ENCODE measurements around the gene MAGEB3. TPM values are rescaled to one million over a fixed set of nuclear protein-coding genes. Genes with fewer than 3 reads are reported as not detected.

Gene MAGEB3
- total RNA-seq, 1 experiment from 2014 or later = not detected

- Histone ChIP-seq H3K9me3 (no peaks in the 10 kb centered on the region), H3K36me3 (no peaks in the 10 kb centered on the region)
- DNase-seq = no peak
Measured at GRCh38 chrX:30259927-30260326, 29.5 kb downstream of the MAGEB3 start.

GRCh38 chrX:30261012-30261411, 30.6 kb downstream of the MAGEB3 start:
- Histone ChIP-seq H3K27me3 (no peaks in the 10 kb centered on the region), H3K36me3 (no peaks in the 10 kb centered on the region), H3K4me3 (no peak overlapping the region), H3K9me3 (no peaks in the 10 kb centered on the region)
- no peak for DNase-seq

More at GRCh38 chrX:30259927-30260326, 29.5 kb downstream of the MAGEB3 start:
- no peak overlapping the region for H3K4me3 ChIP-seq
- no peaks in the 10 kb centered on the region for H3K27me3 ChIP-seq

DNA sequence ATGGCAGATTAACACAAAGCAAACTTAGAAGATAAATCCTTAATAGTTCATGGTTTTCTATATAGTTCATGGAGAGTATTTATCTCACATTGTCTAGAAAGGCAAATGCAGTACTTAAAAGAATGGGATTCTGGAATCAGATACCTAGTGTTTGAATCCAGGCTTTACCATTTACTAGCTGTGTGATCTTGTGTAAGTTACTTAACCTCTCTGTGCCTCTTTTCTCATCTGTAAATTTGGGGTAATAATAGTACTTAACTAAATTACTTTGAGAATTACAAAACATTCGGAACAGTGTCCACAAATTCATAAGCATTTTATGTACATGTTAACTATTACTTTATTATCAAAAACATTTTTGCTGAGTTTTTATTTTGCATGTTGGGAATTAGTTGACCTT, 32.3 kb downstream of the MAGEB3 start:
- Histone ChIP-seq H3K9me3 (no peaks in the 10 kb centered on the region), H3K27me3 (no peaks in the 10 kb centered on the region), H3K4me3 (no peak overlapping the region), H3K36me3 (no peaks in the 10 kb centered on the region)
- no peak for DNase-seq

DNA sequence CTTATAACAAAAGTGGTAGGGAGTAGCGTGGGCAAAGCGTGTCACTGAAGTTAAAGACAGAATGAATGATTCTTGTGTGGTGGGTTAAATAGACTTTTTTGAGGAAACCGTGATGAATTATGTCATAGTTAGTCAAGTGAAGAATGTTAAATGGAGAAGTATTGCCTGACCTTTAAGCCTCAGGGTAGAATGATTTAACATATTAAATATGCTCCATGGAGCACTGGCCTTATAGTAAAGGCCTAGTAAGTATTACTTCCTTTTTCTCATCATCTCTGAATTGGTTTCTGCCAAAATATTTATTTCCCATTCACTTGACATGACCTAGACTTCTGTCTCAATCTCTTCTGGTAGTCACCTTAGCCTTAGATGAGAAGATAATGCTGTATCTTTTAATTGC, 40.2 kb downstream of the MAGEB3 start:
- no peak for DNase-seq
- no peaks in the 10 kb centered on the region for H3K27me3 ChIP-seq
- no peaks in the 10 kb centered on the region for H3K9me3 ChIP-seq
- no peaks in the 10 kb centered on the region for H3K36me3 ChIP-seq
- H3K4me3 ChIP-seq = no peak overlapping the region

DNA sequence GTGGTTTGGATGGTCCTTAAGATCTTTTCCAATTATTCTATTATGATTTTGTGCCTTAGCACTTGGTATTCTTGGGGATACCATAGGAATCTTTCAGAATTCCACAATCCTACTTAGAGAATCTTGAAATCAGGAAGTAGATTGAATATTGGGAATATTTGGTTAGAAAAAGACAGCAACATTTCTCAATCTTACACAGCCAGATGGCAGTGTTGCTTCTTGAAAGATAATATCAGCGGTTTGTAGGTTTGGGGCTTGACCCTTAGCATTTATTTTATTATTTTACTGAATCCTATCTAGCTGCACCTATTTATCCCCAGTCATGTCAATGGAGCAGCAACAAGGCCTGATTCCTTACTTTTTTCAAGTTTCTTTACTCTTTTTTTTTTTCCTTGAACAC, 45.0 kb downstream of the MAGEB3 start:
- Histone ChIP-seq H3K36me3 (no peaks in the 10 kb centered on the region), H3K9me3 (no peaks in the 10 kb centered on the region), H3K4me3 (no peak overlapping the region), H3K27me3 (no peaks in the 10 kb centered on the region)
- no peak for DNase-seq

DNA sequence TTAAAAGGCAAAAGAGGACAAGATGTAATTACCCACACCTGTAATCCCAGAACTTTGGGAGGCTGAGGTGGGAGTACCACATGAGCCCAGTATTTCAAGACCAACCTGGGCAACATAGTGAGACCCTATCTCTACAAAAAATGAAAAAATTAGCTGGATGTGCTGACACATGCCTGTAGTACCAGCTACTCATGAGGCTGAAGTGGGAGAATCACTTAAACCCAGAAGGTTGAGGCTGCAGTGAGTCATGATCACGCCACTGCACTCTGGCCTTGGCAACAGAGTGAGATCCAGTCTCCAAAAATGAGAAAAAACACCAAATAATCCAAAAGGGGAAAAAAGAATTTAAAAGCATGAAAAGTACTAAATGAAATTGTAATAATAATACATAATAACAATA, 47.9 kb downstream of the MAGEB3 start:
- DNase-seq = peak; percentile 33
- Histone ChIP-seq H3K4me3 (no peak overlapping the region), H3K27me3 (no peaks in the 10 kb centered on the region), H3K36me3 (no peaks in the 10 kb centered on the region), H3K9me3 (no peaks in the 10 kb centered on the region)

DNA sequence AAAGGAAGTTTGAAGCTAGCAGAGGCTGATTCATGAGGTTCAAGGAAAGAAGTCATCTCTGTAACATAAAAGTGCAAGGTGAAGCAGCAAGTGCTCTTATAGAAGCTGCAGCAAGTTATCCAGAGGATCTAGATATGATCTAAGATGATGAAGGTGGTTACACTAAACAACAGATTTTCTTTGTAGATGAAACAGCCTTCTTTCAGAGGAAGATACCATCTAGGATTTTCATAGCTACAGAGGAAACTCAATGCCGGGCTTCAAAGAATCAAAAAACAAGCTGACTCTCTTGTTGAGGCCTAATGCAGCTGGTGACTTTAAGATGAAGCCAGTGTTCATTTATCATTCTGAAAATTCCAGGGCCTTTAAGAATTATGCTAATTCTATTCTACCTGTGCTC, 50.0 kb downstream of the MAGEB3 start:
- Histone ChIP-seq H3K36me3 (no peaks in the 10 kb centered on the region), H3K4me3 (no peak overlapping the region), H3K9me3 (no peaks in the 10 kb centered on the region), H3K27me3 (no peaks in the 10 kb centered on the region)
- DNase-seq = no peak

- Histone ChIP-seq H3K27me3 (no peaks in the 10 kb centered on the region), H3K9me3 (no peaks in the 10 kb centered on the region), H3K36me3 (no peaks in the 10 kb centered on the region), H3K4me3 (no peak overlapping the region)
- no peak for DNase-seq
Measured at GRCh38 chrX:30282527-30282926, 52.1 kb downstream of the MAGEB3 start.

DNA sequence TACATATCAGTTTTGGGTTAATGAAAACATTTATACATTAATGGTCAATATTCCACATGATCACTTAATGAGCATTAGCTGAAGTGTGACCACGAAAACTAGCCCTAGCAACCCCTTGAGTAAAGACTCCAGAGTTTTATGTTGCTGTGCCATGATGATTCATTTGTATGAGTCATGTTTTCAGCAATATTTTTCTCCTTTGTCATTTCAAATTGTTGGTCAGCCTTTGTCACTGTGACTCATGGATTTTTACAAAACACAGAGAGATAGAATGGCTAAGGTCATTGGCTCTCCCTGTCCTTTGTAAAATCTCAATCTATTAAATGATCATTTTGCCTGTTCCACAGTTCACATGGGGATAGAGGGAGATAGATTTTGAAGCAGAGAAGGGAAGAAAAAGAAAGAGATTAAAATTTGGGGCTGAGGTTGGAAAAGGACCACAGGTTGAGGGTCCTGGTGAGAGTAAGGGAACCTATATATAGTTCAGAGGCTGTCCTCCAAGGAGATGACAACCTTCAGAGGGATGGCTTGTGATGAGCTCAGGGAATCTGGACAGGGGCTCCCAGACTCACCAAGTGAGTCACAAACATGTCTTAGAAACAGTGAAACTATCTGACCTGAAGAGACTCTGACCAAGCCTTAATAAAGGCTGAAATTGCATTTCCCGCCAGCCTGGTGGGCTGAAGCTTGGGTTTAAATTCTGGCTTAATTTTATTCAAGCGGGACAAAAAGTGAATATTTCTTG, 53.2 kb downstream of the MAGEB3 start:
- Histone ChIP-seq H3K36me3 (no peaks in the 10 kb centered on the region), H3K27me3 (no peaks in the 10 kb centered on the region), H3K9me3 (no peaks in the 10 kb centered on the region), H3K4me3 (no peak overlapping the region)
- peak; percentile 53 for DNase-seq

Other genes starting within 250 kb of the MAGEB3 start
- gene MAGEB2, start 15.1 kb upstream of the MAGEB3 start, total RNA-seq (2014; rRNA removed; shearing (Covaris generic); ENCODE audit: low replicate concordance) = not detected in 2 replicates
- gene MAGEB4, start 11.3 kb downstream of the MAGEB3 start, total RNA-seq (2014; rRNA removed; shearing (Covaris generic); ENCODE audit: low replicate concordance) = not detected in 2 replicates
- not detected in 2 replicates for gene MAGEB1, start 16.5 kb downstream of the MAGEB3 start, total RNA-seq (2014; rRNA removed; shearing (Covaris generic); ENCODE audit: low replicate concordance)
- not detected in 2 replicates for gene NR0B1, start 78.7 kb downstream of the MAGEB3 start, total RNA-seq (2014; rRNA removed; shearing (Covaris generic); ENCODE audit: low replicate concordance)